Stimulated activated CD4-positive, alpha-beta T cell treated with anti-CD3 and anti-CD28 coated beads, Interleukin-15, amount 100 ng/mL, for 48 hours (primary cell): ENCODE results near the gene RNF150.
"Not testable (repeated sequence)": the region's sequence is repeated elsewhere in the genome, so short reads cannot be mapped to it uniquely, and the experiment has no call there.

Experiments
- DNase-seq, 2 donors: peaks; one replicate each; pipeline ENCODE4 v3.0.0-alpha.2; 2020; ENCODE audit warnings: low read depth in 2 of 2

Gene RNF150

GRCh38 chr4:141075553-141075952, 57.7 kb downstream of the RNF150 start:
- DNase-seq = no peak

- no peak for DNase-seq
These were observed 59.0 kb downstream of the RNF150 start for GRCh38 chr4:141074098-141074878.

GRCh38 chr4:141066690-141067089, 66.6 kb downstream of the RNF150 start:
- DNase-seq = no peak

- no peak for DNase-seq
These were observed 67.4 kb downstream of the RNF150 start for GRCh38 chr4:141065872-141066271.

- DNase-seq = no peak
These were observed 70.6 kb downstream of the RNF150 start for GRCh38 chr4:141062651-141063050.

GRCh38 chr4:141058591-141059512, 74.4 kb downstream of the RNF150 start:
- DNase-seq = no peak

- no peak for DNase-seq
These were observed 75.7 kb downstream of the RNF150 start for GRCh38 chr4:141057582-141057981.

GRCh38 chr4:141056473-141056872, 76.8 kb downstream of the RNF150 start:
- DNase-seq = no peak

- DNase-seq = no peak
These were observed 78.8 kb downstream of the RNF150 start for GRCh38 chr4:141054446-141054845.

GRCh38 chr4:141050999-141051398, 82.3 kb downstream of the RNF150 start:
- not testable (repeated sequence) for DNase-seq

- DNase-seq = no peak
These were observed 85.9 kb downstream of the RNF150 start for GRCh38 chr4:141047228-141047884.

GRCh38 chr4:141046255-141046654, 87.0 kb downstream of the RNF150 start:
- DNase-seq = no peak

- no peak for DNase-seq
These were observed 87.4 kb downstream of the RNF150 start for GRCh38 chr4:141045848-141046247.

GRCh38 chr4:141041021-141041476, 92.2 kb downstream of the RNF150 start:
- DNase-seq = no peak

GRCh38 chr4:141039156-141039555, 94.1 kb downstream of the RNF150 start:
- DNase-seq = no peak

- DNase-seq = no peak
These were observed 94.8 kb downstream of the RNF150 start for GRCh38 chr4:141038428-141038827.

- no peak for DNase-seq
These were observed 95.8 kb downstream of the RNF150 start for GRCh38 chr4:141037446-141037845.

GRCh38 chr4:141036786-141037185, 96.5 kb downstream of the RNF150 start:
- DNase-seq = no peak

GRCh38 chr4:141035920-141036319, 97.3 kb downstream of the RNF150 start:
- no peak for DNase-seq

GRCh38 chr4:141028024-141028529, 105.2 kb downstream of the RNF150 start:
- DNase-seq = no peak

GRCh38 chr4:141027421-141027820, 105.8 kb downstream of the RNF150 start:
- no peak for DNase-seq

- DNase-seq = no peak
These were observed 106.4 kb downstream of the RNF150 start for GRCh38 chr4:141026900-141027299.
